Activated CD4-positive, alpha-beta memory T cell treated with anti-CD3 and anti-CD28 coated beads for 36 hours (primary cell): ENCODE measurements around the gene BMS1. TPM values are rescaled to one million over a fixed set of nuclear protein-coding genes. Genes with fewer than 3 reads are reported as not detected.
A peak's percentile ranks its signal among the peaks of the same experiment; 100 is the strongest.
"Not testable (repeated sequence)": the region's sequence is repeated elsewhere in the genome, so short reads cannot be mapped to it uniquely, and the experiment has no call there.

Experiments used
- CTCF ChIA-PET: fragments of 350-600 bp; sonication (Branson Sonifier 250); formaldehyde crosslinking; loops from one replicate; lab custom pipeline; 2021; ENCODE audit warnings: antibody characterized with exemption, inconsistent platforms; lab: Charles Lee
- POLR2A ChIA-PET: fragments of 350-600 bp; sonication (Branson Sonifier 250); formaldehyde crosslinking; loops from one replicate; lab custom pipeline; 2021; ENCODE audit warnings: antibody characterized with exemption; lab: Charles Lee
- DNase-seq: peaks from one replicate; pipeline ENCODE4 v3.0.0-alpha.2; 2020
- H3K27ac Mint-ChIP-seq: one replicate; pipeline ENCODE4 v1.8.0; 2021; ENCODE audit warnings: mixed read lengths
- H3K27me3 Mint-ChIP-seq: one replicate; pipeline ENCODE4 v1.8.0; 2021; ENCODE audit warnings: mixed read lengths
- H3K36me3 Mint-ChIP-seq: one replicate; pipeline ENCODE4 v1.8.0; 2021; ENCODE audit warnings: mixed read lengths
- H3K4me1 Mint-ChIP-seq: one replicate; pipeline ENCODE4 v1.8.0; 2021; ENCODE audit warnings: low read depth, mixed read lengths
- H3K4me3 Mint-ChIP-seq: one replicate; pipeline ENCODE4 v1.8.0; 2021; ENCODE audit warnings: mild to moderate bottlenecking, mixed read lengths
- H3K9me3 Mint-ChIP-seq: one replicate; pipeline ENCODE4 v1.8.0; 2021; ENCODE audit warnings: mixed read lengths
- intact Hi-C: fragments of 100-400 bp; cut with micrococcal nuclease; formaldehyde crosslinking; loops from one replicate; pipeline ENCODE4 v1.15.1; 2023
- total RNA-seq, 2 experiments: library from RNA; stranded (reverse); gene quantifications; one replicate each; pipeline ENCODE4 v1.2.3, GENCODE V29; 2021

BMS1 gene
- total RNA-seq, 2 experiments from 2014 or later = 25.5 to 25.9 TPM

GRCh38 chr10:42795701-42796100 is 13.1 kb downstream of the BMS1 start:
- intact Hi-C loops = loop anchor here (5.0 kb wide), 1 partner anchor 243 kb away; no protein-coding TSS in a partner anchor
- H3K27ac Mint-ChIP-seq = no peak overlapping the region
- H3K27me3 Mint-ChIP-seq = no peaks in the 10 kb centered on the region
- peaks cover 84% of the 10 kb centered on the region for H3K36me3 Mint-ChIP-seq
- H3K4me3 Mint-ChIP-seq = no peak overlapping the region
- ChIA-PET CTCF (interaction anchor here (0.9 kb wide), 1 partner anchor 13 kb away, joined by 3 read pairs; the partner anchor contains the start of gene BMS1), POLR2A (no interaction called here)
- H3K4me1 Mint-ChIP-seq = peaks cover 10% of the 10 kb centered on the region
- no peaks in the 10 kb centered on the region for H3K9me3 Mint-ChIP-seq
- DNase-seq = no peak

GRCh38 chr10:42801135-42801534 is 18.5 kb downstream of the BMS1 start:
- intact Hi-C loops = loop anchor here (1.0 to 10.0 kb wide), 7 partner anchors 14 to 564 kb away; partner anchors contain the start of genes BMS1 and ZNF33B

GRCh38 chr10:42802876-42803275 is 20.3 kb downstream of the BMS1 start:
- Mint-ChIP-seq H3K4me1 (peaks cover 25% of the 10 kb centered on the region), H3K27ac (no peak overlapping the region), H3K4me3 (no peak overlapping the region), H3K9me3 (no peaks in the 10 kb centered on the region), H3K27me3 (no peaks in the 10 kb centered on the region), H3K36me3 (peaks cover 71% of the 10 kb centered on the region)
- ChIA-PET POLR2A (no interaction called here), CTCF (no interaction called here)
- intact Hi-C loops = loop anchor here (10.0 kb wide), 1 partner anchor 562 kb away; no protein-coding TSS in a partner anchor
- no peak for DNase-seq

More at GRCh38 chr10:42801135-42801534, 18.5 kb downstream of the BMS1 start:
- Mint-ChIP-seq H3K4me3 (no peak overlapping the region), H3K27me3 (no peaks in the 10 kb centered on the region), H3K9me3 (no peaks in the 10 kb centered on the region), H3K36me3 (peaks cover 75% of the 10 kb centered on the region), H3K4me1 (peaks cover 25% of the 10 kb centered on the region), H3K27ac (peak overlapping the region; percentile 57)
- DNase-seq = peak; percentile 21
- ChIA-PET POLR2A (interaction anchor here (1.0 kb wide), 1 partner anchor 338 kb away, joined by 5 read pairs; the partner anchor contains the start of gene CSGALNACT2), CTCF (interaction anchor here (1.3 kb wide), 1 partner anchor 18 kb away, joined by 4 read pairs; the partner anchor contains the start of gene BMS1)

GRCh38 chr10:42809676-42810075 is 27.1 kb downstream of the BMS1 start:
- DNase-seq = no peak
- peaks cover 12% of the 10 kb centered on the region for H3K9me3 Mint-ChIP-seq
- H3K4me1 Mint-ChIP-seq = peaks cover 24% of the 10 kb centered on the region
- no peak overlapping the region for H3K27ac Mint-ChIP-seq
- no peaks in the 10 kb centered on the region for H3K27me3 Mint-ChIP-seq
- intact Hi-C loops = loop anchor here (10.0 kb wide), 1 partner anchor 555 kb away; no protein-coding TSS in a partner anchor
- H3K36me3 Mint-ChIP-seq = peaks cover 65% of the 10 kb centered on the region
- CTCF ChIA-PET = no interaction called here
- POLR2A ChIA-PET = no interaction called here
- H3K4me3 Mint-ChIP-seq = no peak overlapping the region

GRCh38 chr10:42812028-42812427 is 29.4 kb downstream of the BMS1 start:
- intact Hi-C loops = no loop called here
- peaks cover 12% of the 10 kb centered on the region for H3K9me3 Mint-ChIP-seq

GRCh38 chr10:42813989-42814687 is 31.5 kb downstream of the BMS1 start:
- POLR2A ChIA-PET, CTCF ChIA-PET, H3K27me3 Mint-ChIP-seq, H3K4me3 Mint-ChIP-seq, DNase-seq, H3K27ac Mint-ChIP-seq, intact Hi-C loops: not testable (repeated sequence)
- H3K4me1 Mint-ChIP-seq = peaks cover 24% of the 10 kb centered on the region
- peaks cover 73% of the 10 kb centered on the region for H3K36me3 Mint-ChIP-seq
- peaks cover 12% of the 10 kb centered on the region for H3K9me3 Mint-ChIP-seq

More at GRCh38 chr10:42812028-42812427, 29.4 kb downstream of the BMS1 start:
- Mint-ChIP-seq H3K27ac (no peak overlapping the region), H3K36me3 (peaks cover 70% of the 10 kb centered on the region), H3K27me3 (no peaks in the 10 kb centered on the region), H3K4me3 (no peak overlapping the region), H3K4me1 (peaks cover 24% of the 10 kb centered on the region)
- CTCF ChIA-PET = interaction anchor here (1.0 kb wide), 1 partner anchor 360 kb away, joined by 3 read pairs; no protein-coding TSS in a partner anchor
- DNase-seq = no peak
- POLR2A ChIA-PET = no interaction called here

GRCh38 chr10:42816334-42816733 is 33.7 kb downstream of the BMS1 start:
- DNase-seq, intact Hi-C loops, POLR2A ChIA-PET, H3K27ac Mint-ChIP-seq, H3K4me3 Mint-ChIP-seq, CTCF ChIA-PET, H3K27me3 Mint-ChIP-seq: not testable (repeated sequence)
- H3K4me1 Mint-ChIP-seq = peaks cover 20% of the 10 kb centered on the region
- H3K9me3 Mint-ChIP-seq = peaks cover 12% of the 10 kb centered on the region
- peaks cover 74% of the 10 kb centered on the region for H3K36me3 Mint-ChIP-seq

- Mint-ChIP-seq H3K9me3 (peaks cover 12% of the 10 kb centered on the region), H3K27me3 (no peaks in the 10 kb centered on the region), H3K36me3 (peaks cover 73% of the 10 kb centered on the region), H3K4me3 (no peak overlapping the region), H3K4me1 (peaks cover 19% of the 10 kb centered on the region), H3K27ac (no peak overlapping the region)
- DNase-seq = no peak
- ChIA-PET CTCF (no interaction called here), POLR2A (no interaction called here)
- intact Hi-C loops = no loop called here
These were observed 34.3 kb downstream of the BMS1 start for GRCh38 chr10:42816912-42817311.

GRCh38 chr10:42817417-42817816 is 34.8 kb downstream of the BMS1 start:
- Mint-ChIP-seq H3K36me3 (peaks cover 70% of the 10 kb centered on the region), H3K4me1 (peaks cover 15% of the 10 kb centered on the region), H3K9me3 (peaks cover 12% of the 10 kb centered on the region)
- H3K27ac Mint-ChIP-seq, CTCF ChIA-PET, H3K27me3 Mint-ChIP-seq, DNase-seq, intact Hi-C loops, H3K4me3 Mint-ChIP-seq, POLR2A ChIA-PET: not testable (repeated sequence)

- DNase-seq, intact Hi-C loops, POLR2A ChIA-PET, H3K4me3 Mint-ChIP-seq, CTCF ChIA-PET, H3K27me3 Mint-ChIP-seq, H3K4me1 Mint-ChIP-seq, H3K27ac Mint-ChIP-seq, H3K9me3 Mint-ChIP-seq: not testable (repeated sequence)
- peaks cover 67% of the 10 kb centered on the region for H3K36me3 Mint-ChIP-seq
These were observed 44.2 kb downstream of the BMS1 start for GRCh38 chr10:42826759-42827158.

- peaks cover 71% of the 10 kb centered on the region for H3K36me3 Mint-ChIP-seq
- intact Hi-C loops = no loop called here
- no peaks in the 10 kb centered on the region for H3K27me3 Mint-ChIP-seq
- CTCF ChIA-PET = no interaction called here
- POLR2A ChIA-PET = no interaction called here
- no peak overlapping the region for H3K27ac Mint-ChIP-seq
- DNase-seq = no peak
- H3K4me1 Mint-ChIP-seq = no peaks in the 10 kb centered on the region
- no peaks in the 10 kb centered on the region for H3K9me3 Mint-ChIP-seq
- H3K4me3 Mint-ChIP-seq = no peak overlapping the region
These were observed 44.6 kb downstream of the BMS1 start for GRCh38 chr10:42827201-42827600.

GRCh38 chr10:42828391-42828790 is 45.8 kb downstream of the BMS1 start:
- DNase-seq, H3K4me1 Mint-ChIP-seq, POLR2A ChIA-PET, H3K9me3 Mint-ChIP-seq, H3K4me3 Mint-ChIP-seq, CTCF ChIA-PET, H3K27ac Mint-ChIP-seq, H3K27me3 Mint-ChIP-seq, intact Hi-C loops: not testable (repeated sequence)
- peaks cover 59% of the 10 kb centered on the region for H3K36me3 Mint-ChIP-seq
